ENCODE measurements around the gene CLEC16A.

DNA sequence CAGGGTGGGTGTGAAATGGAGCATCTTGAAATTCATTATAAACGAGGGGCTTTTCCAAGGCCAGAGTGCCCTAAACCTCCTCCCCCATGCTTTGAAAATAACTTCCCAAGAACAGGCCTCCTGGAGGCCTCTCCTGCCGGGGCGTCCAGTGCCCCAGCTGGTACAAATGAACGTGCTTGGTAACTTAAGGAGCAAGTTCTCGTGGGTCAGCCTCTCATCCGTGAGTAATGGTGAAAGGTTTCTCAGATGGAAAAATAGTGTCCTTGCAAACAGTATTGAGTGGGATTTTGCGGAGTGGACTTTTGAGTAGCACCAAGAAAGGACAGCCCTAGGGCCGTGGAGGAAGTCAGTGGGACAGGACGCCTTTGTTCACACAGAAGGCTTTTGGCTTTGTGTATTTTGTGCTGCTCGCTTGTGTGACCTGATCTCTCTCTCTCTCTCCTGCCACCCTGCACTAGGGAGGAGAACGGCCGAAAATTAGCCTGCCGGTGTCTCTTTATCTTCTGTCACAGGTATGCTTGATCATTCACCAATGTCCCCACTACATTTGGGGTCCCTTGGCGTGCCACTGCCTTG is 34.6 kb downstream of the CLEC16A start:
- TF ChIP-seq POLR2A (IDR thresholded peaks at IDR 0.05): no peak
- TF ChIP-seq, protein P1, sequence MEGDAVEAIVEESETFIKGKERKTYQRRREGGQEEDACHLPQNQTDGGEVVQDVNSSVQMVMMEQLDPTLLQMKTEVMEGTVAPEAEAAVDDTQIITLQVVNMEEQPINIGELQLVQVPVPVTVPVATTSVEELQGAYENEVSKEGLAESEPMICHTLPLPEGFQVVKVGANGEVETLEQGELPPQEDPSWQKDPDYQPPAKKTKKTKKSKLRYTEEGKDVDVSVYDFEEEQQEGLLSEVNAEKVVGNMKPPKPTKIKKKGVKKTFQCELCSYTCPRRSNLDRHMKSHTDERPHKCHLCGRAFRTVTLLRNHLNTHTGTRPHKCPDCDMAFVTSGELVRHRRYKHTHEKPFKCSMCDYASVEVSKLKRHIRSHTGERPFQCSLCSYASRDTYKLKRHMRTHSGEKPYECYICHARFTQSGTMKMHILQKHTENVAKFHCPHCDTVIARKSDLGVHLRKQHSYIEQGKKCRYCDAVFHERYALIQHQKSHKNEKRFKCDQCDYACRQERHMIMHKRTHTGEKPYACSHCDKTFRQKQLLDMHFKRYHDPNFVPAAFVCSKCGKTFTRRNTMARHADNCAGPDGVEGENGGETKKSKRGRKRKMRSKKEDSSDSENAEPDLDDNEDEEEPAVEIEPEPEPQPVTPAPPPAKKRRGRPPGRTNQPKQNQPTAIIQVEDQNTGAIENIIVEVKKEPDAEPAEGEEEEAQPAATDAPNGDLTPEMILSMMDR (IDR thresholded peaks at IDR 0.05 in 4 of 5, conservative IDR thresholded peaks at IDR 0.05 in 1 of 5): no peak
